GM08714 (cell line): ENCODE data around the gene STEAP1B.

Experiments used
- H3K4me3 ChIP-seq: fragments of 200-500 bp; sonication (Bioruptor generic); 2 replicates; pipeline ENCODE4 v1.5.1; 2014; ENCODE audit warnings: mild to moderate bottlenecking, low read length, inconsistent platforms
- ZNF274 ChIP-seq: IDR thresholded peaks from 2 replicates; pipeline ENCODE4 v1.6.1; 2012; ENCODE audit warnings: mild to moderate bottlenecking, low read depth, low read length

The STEAP1B gene

DNA sequence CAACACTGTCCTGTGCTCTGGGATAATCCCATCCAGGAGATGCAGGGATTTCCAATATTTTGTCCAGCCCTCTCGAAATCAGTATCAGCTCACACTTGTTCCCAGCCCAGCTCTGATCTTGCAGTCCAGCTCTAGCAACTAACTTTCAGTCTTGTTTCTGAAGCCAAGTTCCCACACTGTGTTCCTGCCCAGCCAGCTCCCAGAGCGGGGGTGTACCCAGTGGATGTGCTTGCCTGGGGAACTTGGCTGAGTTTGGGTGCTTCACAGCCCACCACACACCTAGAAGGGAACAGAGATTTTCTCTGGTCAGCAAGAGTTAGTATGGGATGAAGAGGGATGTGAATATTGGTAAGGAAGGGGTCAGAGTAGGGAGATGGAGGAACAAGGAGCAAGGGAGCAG lies 85.6 kb downstream of the STEAP1B start:
- no peak for TF ChIP-seq ZNF274
- H3K4me3 ChIP-seq: no peak overlapping the region

DNA sequence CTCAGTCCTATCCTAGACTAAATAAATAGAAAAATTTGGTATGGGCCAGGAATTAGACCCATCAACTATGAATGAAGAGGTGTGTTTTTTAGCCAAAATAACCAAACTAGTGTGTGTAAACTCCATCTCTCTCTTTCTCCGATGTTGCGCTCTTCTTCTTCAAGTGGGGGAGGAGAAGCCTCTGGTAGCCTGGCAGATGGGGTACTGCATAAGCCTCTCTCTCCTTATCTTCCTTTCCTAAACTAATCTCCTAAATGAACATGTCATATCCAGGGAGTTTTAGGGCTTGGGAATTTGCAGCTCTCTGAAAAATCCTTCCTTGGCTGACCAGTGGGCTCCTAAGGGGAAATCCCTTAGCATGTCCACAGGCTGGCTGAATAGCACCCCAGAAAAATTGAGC lies 86.8 kb downstream of the STEAP1B start:
- TF ChIP-seq ZNF274: no peak
- H3K4me3 ChIP-seq: no peak overlapping the region

DNA sequence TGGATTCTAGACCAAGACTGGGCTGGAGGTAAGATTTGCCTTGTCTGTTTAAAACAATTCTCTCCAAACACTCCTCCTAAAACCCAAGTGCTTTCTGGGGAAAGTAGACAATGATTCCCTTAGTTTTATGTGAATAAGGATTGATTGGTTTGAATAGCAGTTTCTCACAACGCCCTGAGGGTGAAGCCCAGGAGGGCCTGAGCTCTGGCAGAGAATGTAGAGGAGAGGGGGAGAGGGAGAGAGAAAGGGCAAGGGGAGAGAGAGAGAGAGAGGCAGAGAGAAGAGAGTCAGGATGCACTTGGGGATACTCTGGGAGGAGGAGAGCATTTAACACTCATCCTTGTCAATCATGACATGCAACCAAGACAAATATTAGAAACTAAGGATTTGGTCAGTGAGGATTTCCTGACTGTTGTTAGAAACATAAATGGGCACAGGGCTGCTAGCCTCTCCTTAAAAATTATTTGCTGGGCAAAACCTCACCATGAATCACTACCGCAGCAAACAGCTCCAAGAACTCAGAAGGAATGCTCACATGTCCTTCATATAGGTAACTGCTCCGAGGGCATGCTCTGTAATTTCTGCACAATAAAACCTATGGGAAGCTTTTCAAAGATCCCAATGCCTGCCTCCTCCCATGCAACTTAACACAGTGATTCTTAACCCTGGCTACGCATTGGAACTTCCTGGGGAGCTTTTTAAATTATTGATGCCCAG lies 87.9 kb downstream of the STEAP1B start:
- H3K4me3 ChIP-seq: no peak overlapping the region
- TF ChIP-seq ZNF274: no peak

DNA sequence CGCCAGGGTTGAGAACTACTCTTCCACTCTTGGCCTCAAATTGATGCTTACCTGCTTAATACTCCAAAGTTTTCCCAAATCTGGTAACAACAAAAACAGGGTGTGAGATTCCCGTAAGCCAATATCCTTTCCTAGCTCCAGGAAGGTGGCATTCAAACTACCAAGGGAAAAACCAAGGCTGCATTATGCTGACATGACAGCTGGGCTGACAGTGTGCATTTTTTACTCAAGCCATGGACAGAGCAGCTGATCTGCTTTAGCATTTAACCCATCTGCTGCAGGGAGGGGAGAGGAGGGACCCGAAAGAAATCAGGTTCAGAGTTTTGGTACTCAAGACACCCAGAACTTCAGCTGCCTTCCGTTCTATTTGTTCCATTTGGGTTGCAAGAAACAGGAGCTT lies 93.3 kb downstream of the STEAP1B start:
- TF ChIP-seq ZNF274: no peak
- no peak overlapping the region for H3K4me3 ChIP-seq

DNA sequence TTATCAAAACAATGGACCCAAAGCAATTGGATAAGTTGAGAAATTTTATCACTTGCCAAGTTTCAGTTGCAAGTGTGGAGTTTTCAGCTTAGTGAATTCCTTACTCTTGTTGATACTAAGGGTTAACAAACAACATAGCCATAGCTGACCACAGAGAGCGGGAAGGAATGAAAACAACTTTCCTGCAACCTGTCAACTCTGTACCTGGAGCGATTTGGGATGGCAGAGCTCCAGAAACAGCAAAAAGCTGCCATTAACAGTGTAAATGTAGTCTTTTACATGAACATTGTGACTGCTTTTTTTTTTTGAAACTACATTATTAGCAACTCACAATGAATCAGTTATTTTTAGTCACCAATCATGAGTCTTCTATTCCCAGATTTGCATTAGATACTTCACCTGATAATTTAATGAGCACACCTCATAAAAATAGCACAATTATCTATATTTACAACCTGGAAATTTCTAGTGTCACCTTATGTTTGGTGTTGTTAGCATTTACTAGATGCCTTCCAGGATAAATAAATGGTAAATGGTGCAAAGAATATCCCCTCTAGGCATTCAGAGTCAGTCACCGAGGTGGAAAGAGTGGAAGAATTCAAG lies 95.5 kb downstream of the STEAP1B start:
- no peak overlapping the region for H3K4me3 ChIP-seq
- no peak for TF ChIP-seq ZNF274

DNA sequence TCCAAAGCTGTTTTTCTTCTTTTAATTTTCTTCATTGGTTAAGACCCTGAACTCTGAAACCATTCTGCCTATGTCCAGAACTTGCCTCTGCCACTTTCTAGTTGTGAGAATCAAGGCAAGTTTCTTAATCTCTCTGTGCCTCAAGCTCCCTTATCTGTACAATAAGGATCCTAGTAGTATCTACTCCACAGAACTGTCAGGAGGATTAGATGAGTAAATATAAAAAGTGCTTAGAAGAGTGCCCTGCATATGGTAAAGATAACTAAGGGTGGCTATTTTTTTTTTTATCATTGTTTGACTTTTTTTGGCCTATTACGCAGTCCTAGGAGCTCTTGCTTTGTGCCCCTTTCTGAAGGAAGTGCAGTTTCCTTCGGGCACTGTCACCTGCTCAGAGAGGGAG lies 96.6 kb downstream of the STEAP1B start:
- TF ChIP-seq ZNF274: no peak
- no peak overlapping the region for H3K4me3 ChIP-seq

DNA sequence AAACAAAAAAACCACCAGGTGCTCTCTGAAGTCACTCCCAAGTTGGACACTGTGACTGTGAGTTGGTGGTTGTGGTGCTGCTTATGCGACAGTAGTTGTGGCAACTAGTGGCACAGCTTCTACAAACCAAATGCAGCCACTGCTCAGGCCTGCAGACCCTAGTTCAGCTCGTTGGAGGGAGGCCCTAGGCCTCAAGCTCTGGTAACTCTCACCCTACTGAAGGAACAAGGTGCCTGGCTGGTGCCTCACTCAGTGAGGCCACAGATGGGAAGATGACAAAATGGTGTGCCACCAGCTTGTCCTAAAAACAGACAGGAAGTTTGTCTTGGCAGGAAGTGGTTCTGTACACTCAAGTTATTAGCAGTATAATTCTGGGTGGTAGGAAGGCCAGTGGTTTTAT lies 97.7 kb downstream of the STEAP1B start:
- no peak overlapping the region for H3K4me3 ChIP-seq
- no peak for TF ChIP-seq ZNF274

DNA sequence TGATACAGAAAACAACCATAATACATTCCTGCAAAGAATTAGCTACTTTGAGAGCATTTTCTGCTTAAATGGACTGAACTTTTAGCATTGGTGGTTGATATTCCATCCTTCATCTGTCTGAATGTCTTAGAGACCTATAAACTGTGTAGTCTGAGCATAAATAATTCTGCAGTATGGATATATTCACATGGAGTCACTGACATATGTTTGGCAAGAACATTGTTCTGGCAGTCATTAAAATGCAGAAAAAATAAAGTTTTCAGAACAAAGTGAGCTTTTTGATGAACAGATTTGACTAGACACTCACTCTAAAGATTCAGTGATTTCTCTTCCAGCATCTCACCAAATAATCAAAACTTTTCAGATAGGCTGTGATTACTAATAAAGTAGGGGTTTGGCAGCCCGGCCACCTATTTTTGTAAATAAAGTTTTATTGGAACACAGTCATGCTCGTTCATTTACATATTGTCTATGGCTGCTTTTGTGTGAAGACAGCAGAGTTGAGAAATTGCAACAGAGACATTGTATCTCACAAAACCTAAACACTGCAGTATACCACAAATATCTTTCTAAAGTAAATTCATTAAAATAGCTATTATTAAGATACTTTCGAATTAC lies 98.9 kb downstream of the STEAP1B start:
- no peak for TF ChIP-seq ZNF274
- H3K4me3 ChIP-seq: no peak overlapping the region

DNA sequence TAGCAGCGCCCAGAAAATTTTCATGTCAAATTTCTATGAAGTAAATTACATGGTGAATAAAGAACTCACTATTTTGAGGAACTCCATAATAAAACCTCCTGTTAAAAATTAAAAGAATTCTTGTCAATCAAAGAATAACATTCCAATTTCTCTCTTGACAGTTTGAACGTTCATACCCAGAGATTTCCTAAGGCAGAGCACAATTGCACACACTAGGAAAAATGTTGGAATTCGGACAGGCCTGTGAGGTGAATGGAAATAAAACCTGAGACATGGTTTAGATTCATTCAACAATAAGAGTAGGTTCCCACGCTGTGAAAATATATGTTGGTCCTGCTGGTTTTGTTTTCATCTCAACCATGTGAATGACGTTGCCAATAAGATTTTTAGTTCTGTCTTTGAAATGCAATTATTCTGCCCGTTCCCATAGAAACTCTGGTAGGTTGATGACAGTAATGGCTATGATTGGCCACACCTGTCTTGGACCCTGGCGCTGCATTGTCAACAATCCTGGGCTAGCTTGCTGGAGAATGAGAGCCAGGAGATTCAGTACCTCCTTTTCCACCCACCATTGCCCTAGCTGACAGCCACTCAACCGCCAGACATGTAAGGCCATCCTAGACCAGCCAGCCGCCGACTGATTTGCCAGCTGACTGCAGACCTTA lies 99.7 kb downstream of the STEAP1B start:
- no peak for TF ChIP-seq ZNF274
- H3K4me3 ChIP-seq: no peak overlapping the region

DNA sequence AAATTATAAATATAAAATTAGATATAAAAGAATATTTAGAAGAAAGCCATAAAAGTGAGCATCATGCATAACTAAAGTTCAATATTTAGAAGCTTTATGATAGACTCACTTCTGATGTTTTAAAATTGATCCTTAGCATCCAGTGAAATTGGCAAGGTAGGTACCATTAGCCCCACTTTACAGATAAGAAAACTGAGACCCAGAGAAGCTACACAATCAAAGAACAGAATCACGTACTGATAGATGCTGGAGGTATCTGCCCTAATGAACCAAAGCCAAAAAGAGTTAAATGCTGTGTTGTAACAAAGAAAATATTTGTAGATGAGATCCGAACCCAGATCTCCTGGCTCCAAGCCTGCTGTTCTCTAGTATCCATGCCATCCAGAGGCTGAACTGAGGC lies 100.4 kb downstream of the STEAP1B start:
- no peak for TF ChIP-seq ZNF274
- H3K4me3 ChIP-seq: no peak overlapping the region

DNA sequence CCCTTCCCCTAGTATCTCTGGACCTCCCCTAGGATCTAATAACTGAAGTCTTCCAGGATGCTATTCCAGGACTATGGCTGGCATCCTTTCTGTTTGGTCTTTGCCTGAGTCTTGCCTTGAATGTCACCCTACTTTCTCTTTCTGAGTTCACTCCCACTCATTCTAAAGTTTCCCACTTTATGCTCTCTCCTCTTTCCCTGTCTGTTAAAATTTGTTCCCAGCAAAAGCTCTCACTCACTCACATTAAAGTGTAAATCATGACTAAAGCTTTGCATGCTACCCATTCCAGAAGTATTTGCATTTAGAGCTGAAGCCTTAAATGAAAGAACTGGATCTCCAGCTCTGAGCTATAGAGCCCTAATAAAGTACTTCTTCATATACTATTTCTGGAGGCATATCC lies 100.9 kb downstream of the STEAP1B start:
- TF ChIP-seq ZNF274: no peak
- no peak overlapping the region for H3K4me3 ChIP-seq

DNA sequence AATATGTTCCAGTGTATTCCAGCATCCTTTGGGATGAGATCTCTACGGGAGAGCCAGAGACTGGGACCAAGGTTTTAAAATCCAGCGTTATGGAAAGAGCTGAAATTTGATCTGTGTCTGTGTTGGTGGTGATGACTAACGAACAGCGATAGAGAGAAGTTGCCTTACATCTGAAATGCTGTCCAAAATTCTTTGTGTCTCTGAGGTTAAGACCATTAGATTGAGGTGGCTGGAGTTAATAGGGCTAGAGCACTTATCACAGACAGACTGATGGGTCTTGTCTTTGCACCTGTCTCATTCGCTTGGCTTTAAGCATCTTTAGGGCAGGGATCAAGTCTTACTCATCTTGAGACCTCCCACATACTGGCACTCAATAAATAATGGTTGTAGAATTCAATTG lies 102.0 kb downstream of the STEAP1B start:
- H3K4me3 ChIP-seq: no peak overlapping the region
- no peak for TF ChIP-seq ZNF274

DNA sequence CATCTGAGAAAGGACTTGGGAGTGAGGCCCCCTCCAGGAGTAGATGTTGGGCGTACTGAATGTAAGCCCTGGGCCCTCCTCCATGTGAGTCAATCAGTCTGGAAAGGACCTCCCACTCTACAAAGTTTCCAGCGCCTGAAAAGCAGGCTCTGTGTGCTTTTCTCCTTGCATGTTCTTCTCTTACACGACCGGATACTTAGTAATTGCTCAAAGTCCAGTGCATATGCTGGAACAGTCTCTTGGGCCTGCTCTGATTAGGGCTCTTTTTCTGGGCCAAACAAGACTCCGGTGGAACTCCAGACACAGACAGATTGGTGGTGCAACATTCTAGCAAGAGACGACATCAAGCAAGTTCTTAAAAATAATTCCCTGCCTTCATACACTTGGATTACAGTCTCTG lies 104.8 kb downstream of the STEAP1B start:
- no peak for TF ChIP-seq ZNF274

DNA sequence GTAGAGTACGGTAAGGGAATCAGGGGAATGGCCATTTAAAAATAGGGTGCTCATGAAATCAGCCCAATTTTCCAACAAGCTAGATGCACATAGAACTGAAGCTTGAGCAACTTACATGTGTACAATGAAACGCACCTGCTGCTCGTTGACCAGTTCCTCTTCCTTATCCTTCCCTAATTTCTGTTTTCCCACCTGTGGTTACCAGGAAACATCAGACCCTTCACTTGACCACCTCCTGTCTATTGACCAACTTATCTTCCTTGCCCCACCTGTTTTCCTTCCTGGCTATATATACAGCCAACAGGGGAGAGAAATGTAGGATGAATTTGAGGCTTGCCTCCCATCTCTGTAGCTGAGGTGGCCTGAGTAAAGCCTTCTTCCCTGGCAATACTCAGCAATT lies 105.2 kb downstream of the STEAP1B start:
- no peak for TF ChIP-seq ZNF274
- H3K4me3 ChIP-seq: no peak overlapping the region

More for the DNA sequence above, 104.8 kb downstream of the STEAP1B start:
- H3K4me3 ChIP-seq: no peak overlapping the region

DNA sequence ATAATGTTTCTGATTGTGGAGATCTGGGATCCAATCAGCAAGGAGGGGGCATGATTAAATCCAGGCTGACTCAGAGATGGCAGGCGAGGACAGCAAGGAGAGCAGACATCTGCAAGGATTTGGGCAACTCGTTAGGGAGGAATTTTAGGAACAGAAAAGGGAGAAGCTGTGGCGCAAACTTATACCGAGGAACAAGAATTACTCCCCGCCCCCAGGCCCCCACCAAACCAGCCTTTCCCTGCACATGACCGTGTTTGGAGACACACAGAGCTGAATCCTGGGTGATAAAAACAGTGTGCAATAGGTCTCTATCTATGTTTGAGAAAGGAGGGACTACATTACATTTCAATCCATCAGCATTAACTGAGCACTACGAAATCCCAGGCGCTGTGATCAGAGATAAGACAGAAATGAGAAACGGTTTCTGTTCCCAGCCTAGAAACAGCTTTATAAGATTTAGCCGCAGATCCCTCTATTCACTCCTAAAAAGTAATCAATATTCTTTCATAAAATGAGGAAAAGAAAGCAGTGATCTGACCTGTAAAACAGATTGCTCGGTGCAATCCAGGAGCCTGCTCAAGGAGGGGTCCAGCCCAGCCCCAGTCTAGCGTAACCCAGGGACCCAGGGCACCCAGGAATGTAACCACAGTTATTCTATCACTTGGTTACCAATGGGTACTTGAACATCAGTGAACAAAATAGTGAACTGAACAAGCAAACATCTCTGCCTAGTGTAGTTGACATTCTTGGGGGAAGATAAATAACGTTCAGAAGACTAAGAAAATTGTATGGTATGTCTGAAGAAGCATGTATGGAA lies 105.9 kb downstream of the STEAP1B start:
- TF ChIP-seq ZNF274: no peak
- H3K4me3 ChIP-seq: no peak overlapping the region
